HG02884 (cell line): ENCODE results near the gene ATXN1.
"Not testable (repeated sequence)": the region's sequence is repeated elsewhere in the genome, so short reads cannot be mapped to it uniquely, and the experiment has no call there.

ENCODE experiments used
- ATAC-seq: cut with Tn5 transposase; IDR thresholded peaks from one replicate; pipeline ENCODE4 v1.9.1; 2021; ENCODE audit warnings: mild to moderate bottlenecking, moderate library complexity; ENCODE audit not compliant: unreplicated experiment

ATXN1 gene

DNA sequence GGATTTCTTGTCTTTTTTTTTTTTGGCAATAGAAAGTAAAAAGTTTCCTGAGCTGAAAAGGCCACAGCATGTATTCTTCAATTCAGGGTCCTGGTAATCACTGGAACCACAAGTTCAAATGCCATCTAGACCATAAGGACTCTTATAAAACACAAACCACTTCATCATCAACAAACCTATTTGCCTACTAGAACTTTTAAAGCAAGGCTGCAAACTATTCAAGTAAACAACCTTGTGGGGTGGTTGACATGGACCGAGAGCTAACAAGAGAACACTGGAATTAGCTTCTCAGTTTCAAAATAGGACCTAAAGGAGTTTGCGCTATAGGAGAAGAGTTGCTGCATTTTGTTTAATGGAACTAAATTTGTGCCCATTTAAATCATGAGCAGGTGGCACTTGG, 215.9 kb downstream of the ATXN1 start:
- ATAC-seq, result no peak

DNA sequence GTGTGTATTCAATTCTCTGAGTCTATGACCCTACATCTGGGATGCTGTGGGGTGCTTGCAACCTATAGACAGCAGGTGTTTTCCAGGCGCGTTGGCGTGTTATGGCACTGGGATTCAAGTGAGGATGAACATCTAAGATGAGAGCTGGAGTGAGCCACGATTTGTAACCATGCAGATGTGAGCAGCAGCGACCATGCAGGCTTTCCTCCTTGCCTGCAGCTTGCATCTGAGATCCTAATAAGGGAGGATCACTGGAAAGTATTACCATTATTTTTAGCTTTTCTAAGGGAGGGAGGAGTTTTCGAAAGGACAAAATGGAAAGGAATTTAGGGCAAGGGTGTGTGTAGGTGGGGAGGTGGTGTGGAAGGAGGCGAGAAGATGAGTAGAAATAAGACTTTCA, 216.7 kb downstream of the ATXN1 start:
- no peak for ATAC-seq

DNA sequence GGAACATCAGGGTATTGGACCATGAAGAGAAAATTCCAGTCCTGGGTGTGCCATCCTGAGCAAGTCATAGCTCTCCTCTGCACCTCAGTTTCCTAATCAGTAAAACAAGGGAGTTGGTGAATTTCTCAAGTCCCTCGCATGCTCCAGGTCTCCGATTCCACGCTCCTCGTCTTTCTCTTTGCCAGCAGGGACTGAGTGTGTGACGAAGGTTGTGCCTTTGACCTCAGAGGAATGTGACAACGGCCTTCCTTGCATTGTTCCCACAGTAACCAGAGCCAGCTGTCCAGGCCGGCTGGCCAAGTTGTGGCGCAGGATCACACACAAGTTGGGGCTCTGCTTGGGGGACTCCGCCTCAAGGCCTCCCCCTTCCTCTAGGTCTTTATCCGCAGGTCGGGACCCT, 217.3 kb downstream of the ATXN1 start:
- ATAC-seq, result no peak

DNA sequence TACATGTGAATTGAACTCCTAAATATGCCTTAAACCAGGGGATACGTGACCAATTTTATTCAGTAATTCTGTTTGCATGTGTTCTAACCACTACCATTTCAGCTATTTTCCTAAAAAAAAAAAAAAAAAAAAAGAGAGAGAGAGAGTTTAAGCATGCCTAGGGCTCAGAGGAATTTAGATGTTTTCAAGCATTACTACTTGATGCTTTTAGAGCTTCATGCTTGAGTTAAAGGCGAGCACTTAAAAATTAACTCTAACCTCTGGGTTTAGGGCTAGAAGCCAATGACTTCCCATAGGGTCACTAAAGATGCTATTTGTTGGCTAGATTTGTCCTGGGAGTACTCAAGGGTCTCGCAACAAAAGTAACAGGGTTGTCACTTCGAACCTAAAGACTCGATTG, 217.7 kb downstream of the ATXN1 start:
- ATAC-seq, result no peak

DNA sequence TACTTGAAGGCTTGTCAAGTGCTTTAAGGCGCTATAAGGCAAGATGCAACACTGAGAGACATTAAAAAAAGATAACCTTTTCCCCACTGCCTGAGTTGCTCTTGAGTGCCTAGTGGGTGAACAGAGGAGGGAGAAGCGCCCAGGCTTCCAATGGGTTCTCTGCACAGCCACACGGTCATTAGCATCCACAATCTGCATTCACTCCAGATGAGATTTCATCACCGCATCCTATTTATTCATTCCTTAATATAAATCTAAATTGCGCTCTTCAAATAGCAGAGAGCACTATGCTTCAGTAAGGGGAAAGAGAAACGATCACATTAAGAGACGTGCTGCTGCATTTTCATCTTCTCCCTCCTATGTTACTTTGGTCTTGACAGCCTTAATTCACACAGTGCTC, 219.2 kb downstream of the ATXN1 start:
- ATAC-seq, result no peak

DNA sequence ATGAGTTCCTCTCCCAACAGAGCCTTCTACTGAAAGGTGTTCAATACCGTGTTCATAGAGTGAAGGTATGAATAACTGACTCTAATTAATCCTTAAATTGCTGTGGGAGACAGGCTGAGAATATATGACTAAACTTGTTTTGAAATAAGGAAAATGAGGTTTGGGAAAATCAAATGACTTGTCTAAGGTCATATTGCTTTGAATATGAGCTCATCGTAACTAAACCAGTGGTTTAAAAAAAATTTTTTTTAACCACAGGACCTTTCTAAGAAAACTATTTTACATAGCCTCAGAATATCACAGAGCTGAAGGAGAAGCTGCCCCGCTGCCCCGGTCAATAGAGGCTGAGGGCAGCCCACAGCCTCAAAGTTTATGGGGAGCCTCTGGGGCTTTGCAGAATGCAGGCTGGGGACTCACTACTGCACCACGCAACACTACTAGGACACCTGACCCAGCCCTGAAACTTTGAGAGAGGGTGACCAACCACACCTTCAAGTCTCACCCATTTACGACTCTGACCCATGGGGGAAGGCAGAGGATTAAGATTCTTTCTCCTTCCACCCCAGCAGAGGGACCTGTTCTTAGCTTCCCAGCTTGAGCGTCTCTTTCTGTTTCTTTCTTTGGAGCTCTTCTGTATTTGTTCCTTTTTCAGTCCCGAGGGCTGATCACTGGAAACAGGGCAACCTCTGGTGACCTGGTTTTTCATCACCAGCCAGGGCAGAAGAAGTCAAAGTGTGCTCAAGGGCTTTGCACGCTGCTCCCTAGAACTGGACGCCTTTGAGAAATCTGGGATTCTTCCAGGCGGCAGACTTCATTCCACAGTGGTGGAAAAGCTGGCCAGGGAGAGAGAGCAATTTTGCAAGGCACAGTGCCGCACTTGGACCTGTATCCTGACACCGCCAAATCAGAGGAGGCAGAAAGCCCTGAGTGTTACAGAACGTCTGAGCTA, 220.2 kb downstream of the ATXN1 start:
- ATAC-seq, result peak; percentile 60

DNA sequence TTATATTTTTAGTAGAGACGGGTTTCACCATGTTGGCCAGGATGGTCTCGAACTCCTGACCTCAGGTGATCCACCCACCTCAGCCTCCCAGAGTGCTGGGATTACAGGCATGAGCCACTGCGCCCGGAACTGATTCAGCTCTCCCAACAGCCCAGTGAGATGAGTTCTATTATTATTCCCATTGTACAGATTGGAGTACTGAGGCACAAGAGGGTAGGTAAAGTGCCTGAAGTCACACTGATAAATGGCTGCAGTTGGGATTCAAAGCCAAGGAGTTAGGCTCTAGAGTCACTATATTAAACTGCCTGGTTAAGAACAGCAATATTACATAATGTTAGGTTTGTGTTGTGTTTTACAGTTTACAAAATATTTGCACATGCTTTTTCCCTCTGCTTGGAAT, 220.9 kb downstream of the ATXN1 start:
- ATAC-seq, result not testable (repeated sequence)

DNA sequence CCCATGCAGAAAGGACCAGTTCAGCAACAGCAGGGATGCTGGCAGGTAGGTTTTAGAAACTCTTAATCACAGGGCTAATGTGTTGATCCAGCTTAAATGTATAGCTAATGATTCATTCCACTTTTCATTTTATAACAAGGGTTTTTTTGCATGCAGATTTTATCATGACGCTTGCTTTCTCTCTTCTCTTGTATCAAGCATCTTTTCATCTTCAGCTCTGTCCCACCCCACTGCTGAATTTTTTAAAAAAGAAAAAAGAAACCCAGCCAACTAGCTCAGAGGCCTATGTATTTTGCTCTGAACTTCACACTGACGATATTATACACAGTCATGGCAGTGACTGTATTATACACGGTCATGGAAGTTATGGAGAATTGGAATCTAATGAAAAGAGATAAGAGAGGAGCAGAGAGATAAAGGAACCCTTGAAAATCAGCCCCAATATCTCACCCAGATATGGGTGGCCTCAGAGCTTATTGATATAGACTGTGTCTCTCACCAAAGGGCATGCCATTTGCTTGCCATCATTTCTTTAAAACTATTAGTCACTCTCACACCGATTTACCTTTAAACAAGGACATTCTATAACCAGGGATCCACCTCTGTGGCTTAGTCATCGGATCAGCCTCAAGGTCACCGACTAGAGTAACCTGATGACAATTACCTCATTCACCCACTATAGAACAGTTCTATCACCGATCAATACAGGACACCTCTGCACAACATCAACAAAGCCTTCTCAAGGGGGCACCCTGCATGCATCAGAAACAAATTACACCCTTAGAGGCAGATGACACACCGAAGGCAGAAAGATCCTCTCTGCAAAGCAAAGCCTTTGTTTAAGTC, 222.0 kb downstream of the ATXN1 start:
- ATAC-seq, result no peak

DNA sequence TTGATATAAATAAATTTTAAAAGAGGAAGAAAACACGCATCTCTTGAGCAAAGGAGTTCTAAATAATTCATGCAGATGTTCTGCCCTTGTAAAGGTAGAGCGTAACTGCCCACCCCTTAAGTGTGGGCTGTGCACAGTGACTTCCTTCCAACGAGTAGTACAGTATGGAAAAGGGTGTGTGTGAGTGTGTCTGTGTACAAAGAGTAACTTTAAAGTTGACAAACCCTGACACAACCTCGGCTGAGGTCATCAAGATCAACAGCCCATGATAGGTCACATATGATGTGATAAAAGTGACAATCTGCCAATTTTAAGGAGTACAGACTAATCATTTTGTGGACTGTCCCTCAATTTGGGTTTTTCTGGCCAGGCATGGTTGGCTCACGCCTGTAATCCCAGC, 225.7 kb downstream of the ATXN1 start:
- no peak for ATAC-seq

DNA sequence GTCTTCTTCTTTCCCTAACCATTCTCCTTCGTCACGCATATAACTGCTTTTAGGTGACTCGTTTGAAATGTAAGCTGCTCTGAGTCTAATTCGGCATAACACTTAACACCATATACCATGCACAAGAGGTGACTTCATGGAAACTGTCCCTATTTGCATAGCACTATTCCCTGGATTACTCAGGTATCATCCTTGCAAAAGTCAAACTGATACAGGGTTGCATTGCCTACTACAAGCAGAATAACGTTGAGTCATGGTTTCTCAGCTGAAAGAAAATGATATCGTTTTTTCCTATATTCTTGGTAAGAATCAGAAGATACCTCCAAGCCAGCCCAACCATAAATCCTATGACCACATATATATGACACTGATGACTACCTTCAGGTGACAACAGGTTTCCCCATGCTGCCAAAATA, 227.5 kb downstream of the ATXN1 start:
- ATAC-seq, result no peak

DNA sequence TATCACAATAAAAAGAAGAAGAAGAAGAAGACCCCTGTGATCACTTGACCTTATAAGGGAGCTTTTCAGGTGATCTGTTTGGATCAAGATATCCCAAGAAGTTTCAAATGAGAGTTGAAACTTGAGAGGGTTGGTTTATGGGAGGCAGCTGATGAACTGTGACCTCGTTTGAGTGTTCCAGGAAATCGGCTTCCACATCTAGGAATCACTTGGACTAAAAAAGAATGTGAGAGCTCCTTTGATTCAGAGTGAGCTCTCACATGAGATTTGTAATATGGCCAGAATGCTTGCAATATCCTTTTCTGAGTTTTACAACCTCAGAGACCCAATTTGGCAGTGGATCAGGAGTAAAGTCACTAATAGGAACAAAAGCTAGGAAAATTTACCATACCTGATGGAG, 228.1 kb downstream of the ATXN1 start:
- ATAC-seq, result no peak

DNA sequence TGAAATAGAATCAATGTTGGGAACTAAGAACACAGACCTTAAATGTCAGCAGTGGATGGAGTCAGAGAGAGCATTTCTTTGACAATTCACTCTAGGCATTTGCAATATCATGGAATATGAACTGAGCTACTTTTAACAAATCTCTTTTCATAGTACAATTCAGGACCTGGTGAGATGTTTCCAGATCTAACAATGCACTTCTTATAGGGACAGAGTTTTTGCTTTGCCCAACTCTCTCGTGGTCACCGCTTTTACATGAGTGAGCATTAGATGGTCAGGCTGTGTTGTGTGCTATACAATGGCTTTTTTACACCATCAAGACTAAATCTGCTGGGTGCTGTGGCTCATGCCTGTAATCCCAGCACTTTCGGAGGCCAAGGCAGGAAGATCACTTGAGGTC, 233.6 kb downstream of the ATXN1 start:
- no peak for ATAC-seq

DNA sequence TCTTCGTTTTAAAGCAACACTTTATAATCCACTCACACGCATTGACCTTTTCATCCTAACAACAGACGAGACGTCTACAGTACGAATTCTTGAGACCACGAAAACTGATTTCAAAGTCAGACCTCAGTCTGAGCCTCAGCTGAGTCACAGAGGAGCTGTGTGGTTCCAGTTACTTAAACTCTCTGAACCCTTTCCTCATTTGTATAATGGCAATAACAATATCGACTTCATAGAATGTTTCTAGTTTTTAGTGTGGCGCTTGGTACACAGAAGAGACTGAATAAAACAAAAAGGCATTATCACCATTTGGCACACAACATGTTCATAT, 236.9 kb downstream of the ATXN1 start:
- no peak for ATAC-seq

DNA sequence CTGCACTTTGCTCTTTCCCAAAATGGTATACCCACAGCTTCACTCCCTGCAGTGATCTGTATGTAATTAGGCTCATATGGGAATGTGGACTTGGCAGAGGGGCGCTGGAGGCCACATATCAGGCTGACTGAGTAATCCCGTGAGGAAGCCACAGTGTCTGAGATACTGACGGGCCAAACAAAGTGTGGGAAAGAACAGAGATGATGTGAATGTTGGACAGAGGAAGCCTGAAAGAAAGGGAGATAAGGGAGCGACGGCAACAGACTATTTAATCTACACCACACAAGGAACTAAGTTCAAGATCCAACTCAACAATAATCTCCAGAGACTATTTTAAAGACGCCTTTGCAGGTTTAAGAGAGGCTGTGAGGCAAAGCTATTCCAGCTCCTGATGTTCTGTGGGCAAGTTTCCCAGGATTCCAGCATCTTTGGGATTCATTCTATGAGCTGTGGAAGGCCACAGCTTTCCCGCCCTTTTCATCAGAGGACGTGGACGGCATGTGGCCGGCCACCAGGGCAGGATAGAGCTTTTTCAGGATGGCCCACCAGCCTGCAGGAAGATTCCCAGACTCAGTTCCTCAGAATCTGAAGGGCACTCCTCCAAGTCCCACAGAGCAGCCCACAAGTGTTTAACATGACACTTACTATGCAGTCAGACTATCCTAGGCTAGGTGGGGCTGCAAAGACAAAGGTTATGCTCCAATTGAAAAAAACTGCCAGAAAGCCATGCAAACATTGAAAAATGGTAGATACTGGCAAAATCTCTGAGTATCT, 237.5 kb downstream of the ATXN1 start:
- ATAC-seq, result no peak

DNA sequence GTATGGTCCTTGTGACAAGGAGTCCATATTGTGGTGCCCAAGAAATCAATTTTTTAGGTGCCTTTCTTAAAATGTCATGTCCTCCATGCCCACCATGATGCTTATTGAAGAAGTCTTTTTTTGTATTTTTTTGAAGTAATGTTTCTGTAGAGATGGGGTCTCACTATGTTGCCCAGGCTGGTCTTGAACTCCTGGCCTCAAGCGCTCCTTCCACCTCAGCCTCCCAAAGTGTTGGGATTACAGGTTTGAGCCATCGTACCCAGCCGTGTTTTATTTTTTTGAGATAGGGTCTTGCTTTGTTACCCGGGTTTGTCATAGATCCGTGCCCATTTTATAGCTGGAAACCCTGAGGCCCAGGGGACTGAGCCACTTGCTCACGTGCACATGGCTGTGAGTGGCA, 238.3 kb downstream of the ATXN1 start:
- ATAC-seq, result no peak

DNA sequence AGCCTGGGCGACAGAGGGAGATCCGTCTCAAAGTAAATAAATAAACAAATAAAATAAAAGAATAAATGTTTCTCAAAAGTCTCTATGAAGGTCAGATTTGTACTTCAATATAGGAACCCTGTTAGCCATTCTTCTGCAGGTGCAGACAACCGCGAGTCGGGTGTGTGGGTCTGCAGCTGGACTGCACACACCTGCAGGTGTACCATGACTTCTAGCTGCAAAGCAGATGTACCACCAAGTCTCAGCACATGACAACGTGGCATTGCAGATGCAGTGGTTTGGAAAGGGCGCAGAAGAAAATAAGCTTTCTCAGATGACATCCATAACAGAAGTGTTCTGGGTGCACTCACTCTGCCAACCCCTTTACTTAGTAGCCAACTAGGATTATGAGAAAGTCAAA, 239.7 kb downstream of the ATXN1 start:
- ATAC-seq, result no peak

DNA sequence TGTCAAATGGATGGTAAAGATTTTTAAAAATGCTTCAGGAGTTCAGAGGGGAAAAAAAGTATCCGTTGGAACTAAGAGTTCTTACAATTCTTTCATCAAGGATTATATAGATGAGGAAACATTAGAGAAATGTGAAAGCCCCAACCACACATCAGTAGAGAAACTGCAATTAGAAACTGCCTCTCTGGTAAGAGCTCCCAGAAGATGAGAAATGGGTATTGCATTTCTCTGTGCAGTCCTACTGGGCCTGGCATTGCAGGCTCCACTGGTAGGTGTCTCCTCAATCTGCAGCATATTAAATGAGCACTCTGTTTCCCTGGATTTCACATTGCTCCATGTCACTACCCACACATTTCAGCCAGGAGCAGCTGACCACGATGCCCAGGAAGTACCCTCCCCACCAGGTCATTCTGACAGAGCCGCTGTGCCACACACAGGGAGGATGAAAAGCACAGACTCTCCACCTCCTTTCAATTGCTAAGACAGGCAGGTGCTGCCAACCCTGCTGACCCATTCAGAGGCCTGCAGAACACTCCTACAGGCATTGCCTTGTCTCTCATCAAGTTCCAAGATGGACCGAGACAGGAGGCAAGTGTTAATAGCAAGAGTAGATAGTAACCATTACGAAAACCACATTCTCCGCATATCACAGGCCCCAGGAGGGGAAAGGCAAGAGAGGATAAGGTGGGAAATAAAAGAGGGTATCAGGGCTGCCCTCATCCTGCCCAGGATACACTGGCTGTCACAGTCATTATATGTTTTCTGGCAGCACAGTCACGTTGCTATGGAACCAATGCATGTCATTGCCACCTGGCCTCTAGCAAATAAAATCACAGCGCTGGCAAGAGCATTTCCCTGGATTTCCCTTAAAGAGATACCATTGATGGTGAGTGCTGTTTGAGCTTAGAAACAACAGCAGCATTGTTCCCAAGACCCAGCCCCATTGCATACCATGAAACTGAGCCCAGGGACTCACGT, 241.7 kb downstream of the ATXN1 start:
- no peak for ATAC-seq

DNA sequence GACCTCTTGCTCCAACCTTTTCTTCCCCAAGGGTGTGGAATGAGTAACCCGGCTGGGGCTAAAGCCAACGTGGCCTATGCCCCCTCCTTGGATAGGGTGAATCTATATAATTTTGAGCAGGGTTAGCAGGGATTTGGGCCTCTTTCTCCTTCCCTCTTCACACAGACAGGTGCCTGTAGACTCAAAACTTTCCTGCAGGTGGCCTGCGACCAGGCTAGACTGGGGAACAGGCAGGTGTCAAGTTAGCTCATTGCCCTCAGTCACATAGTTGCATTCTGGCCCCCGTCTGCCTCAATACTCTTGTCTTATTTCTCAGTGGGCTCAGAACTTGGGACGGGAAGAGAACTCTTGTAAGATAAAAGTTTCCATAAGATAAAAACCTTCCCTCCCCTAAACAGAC, 243.0 kb downstream of the ATXN1 start:
- ATAC-seq, result no peak

DNA sequence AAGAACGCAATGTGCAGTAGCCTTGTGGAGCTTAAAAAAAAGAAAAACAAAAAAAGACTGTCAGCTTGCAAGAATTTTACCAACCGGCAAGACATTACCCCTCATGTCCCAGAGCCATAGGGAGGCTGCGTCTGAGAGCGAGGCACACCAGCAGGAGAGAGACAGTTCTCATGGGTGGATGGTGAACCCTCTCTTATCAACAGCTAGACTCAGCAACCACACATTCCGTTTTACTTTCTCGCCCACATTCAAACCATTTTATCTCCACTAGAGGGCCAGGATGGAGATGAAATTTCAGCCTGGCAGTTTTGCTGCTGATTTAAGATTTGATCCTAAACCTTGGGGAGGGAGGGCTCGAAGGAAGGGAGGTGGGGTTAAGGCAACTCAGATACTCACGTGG, 247.0 kb downstream of the ATXN1 start:
- no peak for ATAC-seq
